Activated T-cell treated with anti-CD3 and anti-CD28 coated beads, Interleukin-2, amount 50 U/mL, for 4 hours (primary cell): ENCODE measurements around the gene KY. TPM values are rescaled to one million over a fixed set of nuclear protein-coding genes. Genes with fewer than 3 reads are reported as not detected.

ENCODE experiments used
- ATAC-seq, 2 donors: fragments of 200-7000 bp; cut with Tn5 transposase; one replicate each; pipeline ENCODE4 v1.10.0; 2021
- DNase-seq: peaks from one replicate; pipeline ENCODE4 v3.0.0-alpha.2; 2020
- H3K27me3 Mint-ChIP-seq: one replicate; pipeline ENCODE4 v1.8.0; 2021; ENCODE audit warnings: low read depth, mixed read lengths
- H3K36me3 Mint-ChIP-seq: one replicate; pipeline ENCODE4 v1.8.0; 2022; ENCODE audit warnings: mixed read lengths; ENCODE audit not compliant: insufficient read depth
- H3K4me1 Mint-ChIP-seq: one replicate; pipeline ENCODE4 v1.8.0; 2021; ENCODE audit warnings: low read depth, mixed read lengths
- H3K4me3 Mint-ChIP-seq: one replicate; pipeline ENCODE4 v1.8.0; 2021; ENCODE audit warnings: mild to moderate bottlenecking, moderate library complexity, mixed read lengths
- H3K9me3 Mint-ChIP-seq: one replicate; pipeline ENCODE4 v1.8.0; 2021; ENCODE audit warnings: mixed read lengths
- total RNA-seq, 3 donors: library from RNA; stranded (reverse); gene quantifications; one replicate each; pipeline ENCODE4 v1.2.1, GENCODE V29; 2021

The KY gene
- total RNA-seq, 3 donors from 2014 or later: not detected

- Mint-ChIP-seq H3K27me3 (peaks cover 2% of the 10 kb centered on the region), H3K9me3 (no peaks in the 10 kb centered on the region), H3K36me3 (no peaks in the 10 kb centered on the region), H3K4me1 (no peaks in the 10 kb centered on the region), H3K4me3 (no peak overlapping the region)
- DNase-seq: no peak
- no peak for ATAC-seq
Measured at GRCh38 chr3:134643150-134643675, 7.6 kb downstream of the KY start.

GRCh38 chr3:134642445-134643149, 8.2 kb downstream of the KY start:
- Mint-ChIP-seq H3K9me3 (no peaks in the 10 kb centered on the region), H3K27me3 (peaks cover 2% of the 10 kb centered on the region), H3K36me3 (no peaks in the 10 kb centered on the region), H3K4me1 (no peaks in the 10 kb centered on the region), H3K4me3 (no peak overlapping the region)
- DNase-seq (no peak), ATAC-seq (no peak)

- DNase-seq (no peak), ATAC-seq (no peak)
- H3K36me3 Mint-ChIP-seq: no peaks in the 10 kb centered on the region
- no peaks in the 10 kb centered on the region for H3K9me3 Mint-ChIP-seq
- no peak overlapping the region for H3K4me3 Mint-ChIP-seq
- H3K4me1 Mint-ChIP-seq: no peaks in the 10 kb centered on the region
- peaks cover 2% of the 10 kb centered on the region for H3K27me3 Mint-ChIP-seq
Measured at GRCh38 chr3:134641671-134642300, 9.0 kb downstream of the KY start.

GRCh38 chr3:134640872-134641470, 9.9 kb downstream of the KY start:
- DNase-seq (no peak), ATAC-seq (no peak)
- H3K36me3 Mint-ChIP-seq: no peaks in the 10 kb centered on the region
- no peaks in the 10 kb centered on the region for H3K9me3 Mint-ChIP-seq
- H3K27me3 Mint-ChIP-seq: no peaks in the 10 kb centered on the region
- H3K4me1 Mint-ChIP-seq: no peaks in the 10 kb centered on the region
- no peak overlapping the region for H3K4me3 Mint-ChIP-seq

GRCh38 chr3:134640378-134640777, 10.4 kb downstream of the KY start:
- no peaks in the 10 kb centered on the region for H3K4me1 Mint-ChIP-seq

GRCh38 chr3:134638385-134639030, 12.3 kb downstream of the KY start:
- H3K27me3 Mint-ChIP-seq: peaks cover 4% of the 10 kb centered on the region
- ATAC-seq (no peak), DNase-seq (no peak)
- H3K4me1 Mint-ChIP-seq: no peaks in the 10 kb centered on the region
- peaks cover 5% of the 10 kb centered on the region for H3K9me3 Mint-ChIP-seq
- no peaks in the 10 kb centered on the region for H3K36me3 Mint-ChIP-seq
- no peak overlapping the region for H3K4me3 Mint-ChIP-seq

More at GRCh38 chr3:134640378-134640777, 10.4 kb downstream of the KY start:
- no peaks in the 10 kb centered on the region for H3K36me3 Mint-ChIP-seq
- ATAC-seq: no peak
- H3K27me3 Mint-ChIP-seq: no peaks in the 10 kb centered on the region
- DNase-seq: no peak
- no peaks in the 10 kb centered on the region for H3K9me3 Mint-ChIP-seq
- no peak overlapping the region for H3K4me3 Mint-ChIP-seq

- no peaks in the 10 kb centered on the region for H3K4me1 Mint-ChIP-seq
Measured at GRCh38 chr3:134636406-134636805, 14.4 kb downstream of the KY start.

GRCh38 chr3:134630506-134630905, 20.3 kb downstream of the KY start:
- Mint-ChIP-seq H3K27me3 (peaks cover 4% of the 10 kb centered on the region), H3K4me3 (no peak overlapping the region), H3K36me3 (no peaks in the 10 kb centered on the region), H3K9me3 (peaks cover 33% of the 10 kb centered on the region), H3K4me1 (no peaks in the 10 kb centered on the region)
- DNase-seq: no peak
- no peak for ATAC-seq

More at GRCh38 chr3:134636406-134636805, 14.4 kb downstream of the KY start:
- no peaks in the 10 kb centered on the region for H3K36me3 Mint-ChIP-seq
- DNase-seq (no peak), ATAC-seq (no peak)
- H3K9me3 Mint-ChIP-seq: peaks cover 16% of the 10 kb centered on the region
- peaks cover 4% of the 10 kb centered on the region for H3K27me3 Mint-ChIP-seq
- H3K4me3 Mint-ChIP-seq: no peak overlapping the region

- peaks cover 30% of the 10 kb centered on the region for H3K9me3 Mint-ChIP-seq
- no peak for ATAC-seq
- H3K4me1 Mint-ChIP-seq: no peaks in the 10 kb centered on the region
- H3K4me3 Mint-ChIP-seq: no peak overlapping the region
- H3K27me3 Mint-ChIP-seq: no peaks in the 10 kb centered on the region
- H3K36me3 Mint-ChIP-seq: no peaks in the 10 kb centered on the region
- no peak for DNase-seq
Measured at GRCh38 chr3:134628884-134629283, 21.9 kb downstream of the KY start.

- ATAC-seq (no peak), DNase-seq (no peak)
- H3K4me3 Mint-ChIP-seq: no peak overlapping the region
- H3K9me3 Mint-ChIP-seq: peaks cover 28% of the 10 kb centered on the region
- H3K4me1 Mint-ChIP-seq: no peaks in the 10 kb centered on the region
- no peaks in the 10 kb centered on the region for H3K27me3 Mint-ChIP-seq
- no peaks in the 10 kb centered on the region for H3K36me3 Mint-ChIP-seq
Measured at GRCh38 chr3:134627831-134628230, 23.0 kb downstream of the KY start.

- Mint-ChIP-seq H3K27me3 (no peaks in the 10 kb centered on the region), H3K4me1 (no peaks in the 10 kb centered on the region), H3K4me3 (no peak overlapping the region), H3K9me3 (peaks cover 16% of the 10 kb centered on the region), H3K36me3 (no peaks in the 10 kb centered on the region)
- DNase-seq: no peak
- ATAC-seq: no peak
Measured at GRCh38 chr3:134625885-134626741, 24.7 kb downstream of the KY start.

GRCh38 chr3:134625462-134625861, 25.4 kb downstream of the KY start:
- ATAC-seq: no peak
- peaks cover 9% of the 10 kb centered on the region for H3K9me3 Mint-ChIP-seq
- no peaks in the 10 kb centered on the region for H3K27me3 Mint-ChIP-seq
- H3K36me3 Mint-ChIP-seq: no peaks in the 10 kb centered on the region
- H3K4me1 Mint-ChIP-seq: no peaks in the 10 kb centered on the region
- DNase-seq: no peak
- no peak overlapping the region for H3K4me3 Mint-ChIP-seq

GRCh38 chr3:134624537-134625287, 26.1 kb downstream of the KY start:
- no peaks in the 10 kb centered on the region for H3K27me3 Mint-ChIP-seq
- no peak for ATAC-seq
- no peak overlapping the region for H3K4me3 Mint-ChIP-seq
- DNase-seq: no peak
- no peaks in the 10 kb centered on the region for H3K36me3 Mint-ChIP-seq
- no peaks in the 10 kb centered on the region for H3K4me1 Mint-ChIP-seq
- peaks cover 4% of the 10 kb centered on the region for H3K9me3 Mint-ChIP-seq
